SU-DHL-6 (cell line): ENCODE measurements around the gene DSP.

Experiments
- H2AFZ ChIP-seq: fragments of 200-600 bp; sonication (generic); 2 replicates; pipeline ENCODE4 v1.6.1; 2014; ENCODE audit warnings: low read depth, mild to moderate bottlenecking, moderate library complexity, mixed read lengths, antibody characterized with exemption, low read length; ENCODE audit not compliant: severe bottlenecking
- H3F3A ChIP-seq: fragments of 200-600 bp; shearing (Covaris generic); 2 replicates; pipeline ENCODE4 v1.6.0; 2016; ENCODE audit warnings: antibody characterized with exemption, mild to moderate bottlenecking; ENCODE audit not compliant: insufficient read depth
- H3K27ac ChIP-seq: fragments of 200-600 bp; sonication (generic); 2 replicates; pipeline ENCODE4 v1.5.1; 2016; ENCODE audit warnings: low read depth, mild to moderate bottlenecking, low read length, moderate library complexity, mixed read lengths
- H3K27me3 ChIP-seq: fragments of 200-600 bp; sonication (generic), shearing (Covaris generic); 2 replicates; pipeline ENCODE4 v1.6.0; 2014; ENCODE audit warnings: mild to moderate bottlenecking, low read length
- H3K36me3 ChIP-seq: fragments of 200-600 bp; sonication (generic); 2 replicates; pipeline ENCODE4 v1.6.1; 2014; ENCODE audit warnings: mild to moderate bottlenecking, low read length, mixed read lengths
- H3K4me2 ChIP-seq: fragments of 300-600, 200-600 bp; shearing (Covaris generic), sonication (generic); 2 replicates; pipeline ENCODE4 v1.6.0; 2014; ENCODE audit warnings: low read length, low read depth, mild to moderate bottlenecking; ENCODE audit not compliant: poor library complexity, severe bottlenecking
- H3K4me3 ChIP-seq: fragments of 200-600 bp; sonication (generic); 2 replicates; pipeline ENCODE4 v1.5.1; 2014; ENCODE audit warnings: antibody characterized with exemption, low read length, mild to moderate bottlenecking, mixed read lengths; ENCODE audit not compliant: insufficient read depth, poor library complexity, severe bottlenecking
- H3K79me2 ChIP-seq: fragments of 200-600 bp; sonication (generic); 2 replicates; pipeline ENCODE4 v1.6.1; 2014; ENCODE audit warnings: mild to moderate bottlenecking, low read length, moderate library complexity; ENCODE audit not compliant: insufficient read depth
- H3K9ac ChIP-seq: fragments of 200-600 bp; sonication (generic); 2 replicates; pipeline ENCODE4 v1.7.0; 2014; ENCODE audit warnings: mild to moderate bottlenecking, low read length
- H3K9me2 ChIP-seq: fragments of 200-600 bp; sonication (generic); replicated peaks from 2 replicates; pipeline ENCODE4 v1.6.1; 2014; ENCODE audit warnings: low read length; ENCODE audit not compliant: insufficient read depth
- H3K9me3 ChIP-seq: fragments of 200-600 bp; sonication (generic); 2 replicates; pipeline ENCODE4 v1.6.1; 2014; ENCODE audit warnings: low read length, mixed read lengths; ENCODE audit not compliant: insufficient read depth
- H4K20me1 ChIP-seq: fragments of 200-600 bp; sonication (generic); 2 replicates; pipeline ENCODE4 v1.6.1; 2014; ENCODE audit warnings: low read depth, mild to moderate bottlenecking, antibody characterized with exemption, low read length, moderate library complexity, mixed read lengths
- EZH2phosphoT487 ChIP-seq: fragments of 200-600 bp; sonication (generic), shearing (Covaris generic); conservative IDR thresholded peaks from 2 replicates; pipeline ENCODE4 v1.6.1; 2018; ENCODE audit warnings: mild to moderate bottlenecking, antibody characterized with exemption, low read length, moderate library complexity, mixed read lengths
- TF ChIP-seq, protein P1 (sequence below): fragments of 200-600 bp; sonication (generic); IDR thresholded peaks from one replicate; pipeline ENCODE4 v1.5.1; 2017; ENCODE audit warnings: antibody characterized with exemption, mild to moderate bottlenecking, low read length, moderate library complexity; ENCODE audit not compliant: insufficient read depth, poor library complexity, severe bottlenecking

Gene DSP

DNA sequence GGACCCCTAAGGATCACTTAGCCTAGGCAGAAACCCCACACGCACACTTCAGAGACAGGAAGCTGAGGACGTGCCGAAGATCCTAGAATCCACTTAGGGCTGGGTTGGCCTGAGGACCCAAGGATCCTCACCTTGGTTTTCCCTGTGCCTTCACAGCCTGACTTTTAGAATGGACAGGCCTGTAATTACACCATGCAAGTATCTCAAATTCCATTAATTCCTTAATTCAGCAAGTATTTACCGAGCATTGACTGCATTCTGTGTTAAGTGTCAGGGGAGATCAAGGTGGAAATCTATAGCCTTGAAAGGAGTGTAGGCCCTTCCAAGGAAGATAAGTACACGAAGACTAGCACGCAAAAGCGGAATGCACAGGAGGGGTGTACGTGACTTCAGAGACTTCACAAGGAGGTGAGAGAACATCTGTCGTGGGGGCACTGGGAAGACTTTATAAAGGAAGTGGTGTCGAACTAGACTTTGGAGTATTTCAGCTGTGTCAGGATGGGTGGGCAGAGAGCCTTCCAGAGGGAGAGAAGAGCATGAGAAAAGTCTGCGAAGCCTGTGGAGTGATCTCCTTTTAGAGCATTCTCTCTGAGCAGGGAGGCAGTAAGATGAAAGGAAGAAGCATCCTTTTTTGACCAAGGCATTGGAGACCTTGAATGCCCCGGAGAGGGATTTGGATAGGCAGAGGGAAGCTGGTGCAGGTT, 4.0 kb downstream of the DSP start:
- Histone ChIP-seq H3K27ac (no peak overlapping the region), H3K9me3 (no peaks in the 10 kb centered on the region), H3K27me3 (no peaks in the 10 kb centered on the region), H3K79me2 (no peaks in the 10 kb centered on the region), H3K4me3 (no peak overlapping the region), H3K9me2 (no peaks in the 10 kb centered on the region), H4K20me1 (no peaks in the 10 kb centered on the region), H3K36me3 (no peaks in the 10 kb centered on the region), H3K4me2 (no peak overlapping the region), H2AFZ (no peak overlapping the region), H3K9ac (no peak overlapping the region), H3F3A (no peaks in the 10 kb centered on the region)
- TF ChIP-seq, protein P1, sequence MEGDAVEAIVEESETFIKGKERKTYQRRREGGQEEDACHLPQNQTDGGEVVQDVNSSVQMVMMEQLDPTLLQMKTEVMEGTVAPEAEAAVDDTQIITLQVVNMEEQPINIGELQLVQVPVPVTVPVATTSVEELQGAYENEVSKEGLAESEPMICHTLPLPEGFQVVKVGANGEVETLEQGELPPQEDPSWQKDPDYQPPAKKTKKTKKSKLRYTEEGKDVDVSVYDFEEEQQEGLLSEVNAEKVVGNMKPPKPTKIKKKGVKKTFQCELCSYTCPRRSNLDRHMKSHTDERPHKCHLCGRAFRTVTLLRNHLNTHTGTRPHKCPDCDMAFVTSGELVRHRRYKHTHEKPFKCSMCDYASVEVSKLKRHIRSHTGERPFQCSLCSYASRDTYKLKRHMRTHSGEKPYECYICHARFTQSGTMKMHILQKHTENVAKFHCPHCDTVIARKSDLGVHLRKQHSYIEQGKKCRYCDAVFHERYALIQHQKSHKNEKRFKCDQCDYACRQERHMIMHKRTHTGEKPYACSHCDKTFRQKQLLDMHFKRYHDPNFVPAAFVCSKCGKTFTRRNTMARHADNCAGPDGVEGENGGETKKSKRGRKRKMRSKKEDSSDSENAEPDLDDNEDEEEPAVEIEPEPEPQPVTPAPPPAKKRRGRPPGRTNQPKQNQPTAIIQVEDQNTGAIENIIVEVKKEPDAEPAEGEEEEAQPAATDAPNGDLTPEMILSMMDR: no peak
- no peak for TF ChIP-seq EZH2phosphoT487

DNA sequence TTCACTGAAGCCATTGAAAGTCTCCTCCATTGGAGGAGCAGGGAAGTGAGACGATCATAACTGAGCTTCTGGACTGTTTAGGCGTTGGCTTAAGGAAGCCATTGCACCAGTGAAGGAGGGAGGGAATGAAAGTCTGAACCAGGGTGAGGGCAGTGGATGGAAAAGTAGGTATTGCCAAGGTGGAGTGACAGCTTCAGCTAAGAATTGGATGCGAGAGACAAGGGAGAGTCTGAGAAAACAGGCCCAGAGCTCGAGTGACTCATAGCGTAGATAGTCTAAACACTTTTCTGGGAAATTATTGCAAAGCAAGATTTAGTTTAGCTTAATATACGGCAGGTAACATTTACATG, 4.5 kb downstream of the DSP start:
- Histone ChIP-seq H3K79me2 (no peaks in the 10 kb centered on the region), H3K27me3 (no peaks in the 10 kb centered on the region), H3K36me3 (no peaks in the 10 kb centered on the region), H3K4me3 (no peak overlapping the region), H2AFZ (no peak overlapping the region), H3F3A (no peaks in the 10 kb centered on the region), H3K9ac (no peak overlapping the region), H3K4me2 (no peak overlapping the region), H3K9me3 (no peaks in the 10 kb centered on the region), H4K20me1 (no peaks in the 10 kb centered on the region; the same call in 1 of the 2 replicates), H3K9me2 (no peaks in the 10 kb centered on the region), H3K27ac (no peak overlapping the region)
- no peak for TF ChIP-seq EZH2phosphoT487
- TF ChIP-seq, protein P1: no peak

DNA sequence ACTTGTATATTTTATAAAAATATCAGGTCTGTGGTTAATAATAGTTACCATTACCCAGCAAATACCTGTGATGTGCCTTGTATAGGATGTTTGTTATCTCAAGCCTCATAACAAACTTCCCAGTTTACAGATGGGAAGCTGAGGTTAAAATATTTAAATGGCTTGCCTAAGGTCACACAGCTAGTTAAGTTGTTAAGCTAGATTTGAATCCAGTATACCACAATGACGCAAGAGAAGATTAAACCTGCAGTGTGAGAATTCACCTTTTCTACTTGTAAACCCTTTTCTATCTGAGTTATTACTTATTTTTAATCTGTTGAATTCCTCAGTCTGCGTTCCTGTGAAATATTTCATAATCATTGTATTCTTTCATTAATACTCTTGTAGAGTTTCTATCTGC, 4.9 kb downstream of the DSP start:
- no peaks in the 10 kb centered on the region; the same call in 1 of the 2 replicates for H4K20me1 ChIP-seq
- no peaks in the 10 kb centered on the region for H3F3A ChIP-seq
- TF ChIP-seq, protein P1: no peak
- no peak for TF ChIP-seq EZH2phosphoT487
- H2AFZ ChIP-seq: no peak overlapping the region
- no peaks in the 10 kb centered on the region for H3K36me3 ChIP-seq
- H3K9ac ChIP-seq: no peak overlapping the region
- H3K4me3 ChIP-seq: no peak overlapping the region
- no peaks in the 10 kb centered on the region for H3K9me3 ChIP-seq
- H3K27ac ChIP-seq: no peak overlapping the region
- no peaks in the 10 kb centered on the region for H3K27me3 ChIP-seq
- H3K9me2 ChIP-seq: no peaks in the 10 kb centered on the region
- no peak overlapping the region for H3K4me2 ChIP-seq
- no peaks in the 10 kb centered on the region for H3K79me2 ChIP-seq
